OCI-LY7 (cell line): ENCODE data around the gene COL1A2.

Experiments used
- EZH2phosphoT487 ChIP-seq: fragments of 200-600 bp; sonication (generic); IDR thresholded peaks from 2 replicates; pipeline ENCODE4 v1.6.1; 2018; ENCODE audit warnings: low read depth, borderline replicate concordance, mild to moderate bottlenecking, mixed run types, antibody characterized with exemption, low read length, moderate library complexity, mixed read lengths
- TF ChIP-seq, protein P1 (sequence below): fragments of 200-600 bp; sonication (generic); conservative IDR thresholded peaks from 2 replicates; pipeline ENCODE4 v1.5.1; 2014; ENCODE audit warnings: mild to moderate bottlenecking, antibody characterized with exemption, low read length, moderate library complexity, mixed read lengths

DNA sequence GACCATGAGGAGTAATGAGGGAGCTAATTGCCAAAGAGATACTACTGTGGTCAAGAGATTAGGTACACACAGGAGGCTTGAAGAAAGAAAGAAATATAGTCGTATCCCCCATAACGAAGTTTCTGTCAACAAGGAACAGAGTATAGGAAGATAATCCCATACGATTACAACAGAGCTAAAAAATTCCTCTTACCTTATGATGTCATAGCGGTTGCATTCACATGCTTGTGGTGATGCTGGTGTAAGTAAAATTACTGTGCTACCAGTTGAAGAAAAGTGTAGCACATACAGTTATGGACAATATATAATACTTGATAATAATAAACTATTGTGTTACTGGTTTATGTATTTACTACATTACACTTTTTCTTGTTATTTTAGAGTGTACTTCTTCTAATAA lies 63.3 kb downstream of the COL1A2 start:
- TF ChIP-seq, protein P1, sequence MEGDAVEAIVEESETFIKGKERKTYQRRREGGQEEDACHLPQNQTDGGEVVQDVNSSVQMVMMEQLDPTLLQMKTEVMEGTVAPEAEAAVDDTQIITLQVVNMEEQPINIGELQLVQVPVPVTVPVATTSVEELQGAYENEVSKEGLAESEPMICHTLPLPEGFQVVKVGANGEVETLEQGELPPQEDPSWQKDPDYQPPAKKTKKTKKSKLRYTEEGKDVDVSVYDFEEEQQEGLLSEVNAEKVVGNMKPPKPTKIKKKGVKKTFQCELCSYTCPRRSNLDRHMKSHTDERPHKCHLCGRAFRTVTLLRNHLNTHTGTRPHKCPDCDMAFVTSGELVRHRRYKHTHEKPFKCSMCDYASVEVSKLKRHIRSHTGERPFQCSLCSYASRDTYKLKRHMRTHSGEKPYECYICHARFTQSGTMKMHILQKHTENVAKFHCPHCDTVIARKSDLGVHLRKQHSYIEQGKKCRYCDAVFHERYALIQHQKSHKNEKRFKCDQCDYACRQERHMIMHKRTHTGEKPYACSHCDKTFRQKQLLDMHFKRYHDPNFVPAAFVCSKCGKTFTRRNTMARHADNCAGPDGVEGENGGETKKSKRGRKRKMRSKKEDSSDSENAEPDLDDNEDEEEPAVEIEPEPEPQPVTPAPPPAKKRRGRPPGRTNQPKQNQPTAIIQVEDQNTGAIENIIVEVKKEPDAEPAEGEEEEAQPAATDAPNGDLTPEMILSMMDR: no peak
- no peak for TF ChIP-seq EZH2phosphoT487
